22Rv1 (cell line): ENCODE measurements around the gene NUCKS1.

Source experiments
- CTCF ChIP-seq: fragments of 450-650 bp; IDR thresholded peaks from 2 replicates; pipeline ENCODE4 v1.5.1; 2017; ENCODE audit warnings: mild to moderate bottlenecking
- ZFX ChIP-seq: fragments of 450-650 bp; IDR thresholded peaks from 2 replicates; pipeline ENCODE4 v1.6.1; 2017; ENCODE audit warnings: antibody characterized with exemption, borderline replicate concordance

- TF ChIP-seq CTCF (no peak), ZFX (no peak)
Measured at GRCh38 chr1:205786601-205787000, 36.6 kb upstream of the NUCKS1 start.
